ENCODE results near the gene BTBD8. TPM values are rescaled to one million over a fixed set of nuclear protein-coding genes. Genes with fewer than 3 reads are reported as not detected.

BTBD8 gene
- total RNA-seq, 2 donors from 2014 or later: 4.2 to 6.5 TPM

- DNase-seq (ENCODE audit: low spot score): no peak
- H3K4me1 ChIP-seq: no peaks in the 10 kb centered on the region
- no peaks in the 10 kb centered on the region for H3K9me3 ChIP-seq
- no peaks in the 10 kb centered on the region for H3K36me3 ChIP-seq
- H3K4me3 ChIP-seq: no peak overlapping the region
- TF ChIP-seq CTCF (IDR thresholded peaks at IDR 0.05): no peak
- no peaks in the 10 kb centered on the region for H3K27me3 ChIP-seq
- no peak overlapping the region for H3K27ac ChIP-seq
Measured at GRCh38 chr1:92228401-92228800, 148.3 kb downstream of the BTBD8 start.

GRCh38 chr1:92230736-92231135 lies 150.6 kb downstream of the BTBD8 start:
- no peak for TF ChIP-seq CTCF (IDR thresholded peaks at IDR 0.05)
- no peak overlapping the region for H3K27ac ChIP-seq
- H3K9me3 ChIP-seq: no peaks in the 10 kb centered on the region
- H3K27me3 ChIP-seq: no peaks in the 10 kb centered on the region
- no peaks in the 10 kb centered on the region for H3K36me3 ChIP-seq
- DNase-seq (ENCODE audit: low spot score): no peak
- no peaks in the 10 kb centered on the region for H3K4me1 ChIP-seq
- no peak overlapping the region for H3K4me3 ChIP-seq

Other genes starting within 250 kb of the BTBD8 start
- 10 to 100 TPM; 40.5 to 64.8 TPM for gene TGFBR3, start 194.2 kb upstream of the BTBD8 start, total RNA-seq
- not detected for gene BRDT, start 130.9 kb upstream of the BTBD8 start, total RNA-seq
- not detected for gene EPHX4, start 50.4 kb upstream of the BTBD8 start, total RNA-seq
- not detected for gene SETSIP, start 4.9 kb upstream of the BTBD8 start, total RNA-seq
- gene C1orf146, start 137.6 kb downstream of the BTBD8 start, total RNA-seq: not detected
- 1 to 10 TPM; 5.1 to 5.6 TPM for gene GLMN, start 218.6 kb downstream of the BTBD8 start, total RNA-seq
- 10 to 100 TPM in 1 of 2 donors, 1 to 10 TPM in 1; 6.3 to 13.8 TPM for gene RPAP2, start 218.7 kb downstream of the BTBD8 start, total RNA-seq